ENCODE results near the gene BCL11A.

Gene BCL11A

GRCh38 chr2:60440079-60440766 lies 113.2 kb downstream of the BCL11A start:
- peak overlapping the region; percentile 41 for H3K9ac ChIP-seq (ENCODE audit: low read length)
- no peaks in the 10 kb centered on the region for H3K79me2 ChIP-seq (ENCODE audit: insufficient read depth, low read length)

GRCh38 chr2:60439219-60439974 lies 114.1 kb downstream of the BCL11A start:
- H3K27ac ChIP-seq (ENCODE audit: low read depth, low read length), result peak overlapping the region; percentile 58

More at GRCh38 chr2:60440079-60440766, 113.2 kb downstream of the BCL11A start:
- Histone ChIP-seq H3K4me3 (ENCODE audit: insufficient read depth, low read length, poor library complexity, severe bottlenecking) (peak overlapping the region; percentile 4), H3K9me2 (replicated peaks; ENCODE audit: insufficient read depth, low read length) (no peaks in the 10 kb centered on the region), H2AFZ (ENCODE audit: low read depth, low read length, severe bottlenecking) (peak overlapping the region; percentile 39), H4K20me1 (ENCODE audit: low read depth, low read length) (no peaks in the 10 kb centered on the region), H3F3A (ENCODE audit: insufficient read depth) (peaks cover 14% of the 10 kb centered on the region; the same call in 1 of the 2 replicates), H3K36me3 (ENCODE audit: low read length) (no peaks in the 10 kb centered on the region), H3K27me3 (ENCODE audit: low read length) (no peaks in the 10 kb centered on the region), H3K27ac (ENCODE audit: low read depth, low read length) (peak overlapping the region; percentile 58), H3K9me3 (ENCODE audit: insufficient read depth, low read length) (no peaks in the 10 kb centered on the region), H3K4me2 (ENCODE audit: low read depth, low read length, poor library complexity, severe bottlenecking) (peak overlapping the region; percentile 48)
- TF ChIP-seq CTCF (IDR thresholded peaks at IDR 0.05; ENCODE audit: insufficient read depth, low read length, poor library complexity, severe bottlenecking) (no peak), EZH2phosphoT487 (conservative IDR thresholded peaks at IDR 0.05; ENCODE audit: low read length) (no peak)

DNA sequence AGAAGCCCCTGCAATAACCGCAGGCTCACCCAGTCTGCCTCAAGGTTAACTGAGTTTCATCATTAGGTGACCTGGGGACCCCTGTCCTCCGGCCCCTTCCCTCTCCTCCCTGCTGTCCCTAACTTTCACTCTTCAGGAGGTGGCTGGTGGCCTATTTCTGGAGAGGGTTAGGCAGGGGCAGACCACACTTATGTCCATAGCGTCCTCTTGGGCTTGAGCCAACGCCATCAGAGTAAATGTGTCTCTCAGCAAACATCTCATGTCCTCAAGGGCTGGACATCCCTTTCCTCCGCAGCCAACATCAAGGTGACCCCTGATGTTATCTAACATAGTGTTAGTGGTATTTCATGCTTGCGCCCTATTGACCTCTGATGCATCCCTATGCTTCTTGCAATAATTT lies 114.8 kb downstream of the BCL11A start:
- H3K9me2 ChIP-seq (replicated peaks; ENCODE audit: insufficient read depth, low read length), result no peaks in the 10 kb centered on the region
- no peak overlapping the region for H3K27ac ChIP-seq (ENCODE audit: low read depth, low read length)
- H2AFZ ChIP-seq (ENCODE audit: low read depth, low read length, severe bottlenecking), result no peak overlapping the region
- H3K4me2 ChIP-seq (ENCODE audit: low read depth, low read length, poor library complexity, severe bottlenecking), result peak overlapping the region; percentile 48
- 0 out of 2 replicates have a peak overlapping the region, but pooled peaks have one; percentile 41 for H3K9ac ChIP-seq (ENCODE audit: low read length)
- H4K20me1 ChIP-seq (ENCODE audit: low read depth, low read length), result no peaks in the 10 kb centered on the region
- H3K79me2 ChIP-seq (ENCODE audit: insufficient read depth, low read length), result no peaks in the 10 kb centered on the region
- H3K9me3 ChIP-seq (ENCODE audit: insufficient read depth, low read length), result no peaks in the 10 kb centered on the region
- H3K4me3 ChIP-seq (ENCODE audit: insufficient read depth, low read length, poor library complexity, severe bottlenecking), result no peak overlapping the region
- H3K36me3 ChIP-seq (ENCODE audit: low read length), result no peaks in the 10 kb centered on the region
- peaks cover 9% of the 10 kb centered on the region; the same call in 1 of the 2 replicates for H3F3A ChIP-seq (ENCODE audit: insufficient read depth)
- TF ChIP-seq CTCF (IDR thresholded peaks at IDR 0.05; ENCODE audit: insufficient read depth, low read length, poor library complexity, severe bottlenecking), result no peak
- no peaks in the 10 kb centered on the region for H3K27me3 ChIP-seq (ENCODE audit: low read length)

More at GRCh38 chr2:60439219-60439974, 114.1 kb downstream of the BCL11A start:
- H3K4me2 ChIP-seq (ENCODE audit: low read depth, low read length, poor library complexity, severe bottlenecking), result peak overlapping the region; percentile 48
- no peaks in the 10 kb centered on the region for H4K20me1 ChIP-seq (ENCODE audit: low read depth, low read length)
- H3F3A ChIP-seq (ENCODE audit: insufficient read depth), result peaks cover 9% of the 10 kb centered on the region; the same call in 1 of the 2 replicates
- H3K4me3 ChIP-seq (ENCODE audit: insufficient read depth, low read length, poor library complexity, severe bottlenecking), result peak overlapping the region; percentile 4
- H3K79me2 ChIP-seq (ENCODE audit: insufficient read depth, low read length), result no peaks in the 10 kb centered on the region
- TF ChIP-seq EZH2phosphoT487 (conservative IDR thresholded peaks at IDR 0.05; ENCODE audit: low read length) (no peak), CTCF (IDR thresholded peaks at IDR 0.05; ENCODE audit: insufficient read depth, low read length, poor library complexity, severe bottlenecking) (peak; percentile 24)
- no peaks in the 10 kb centered on the region for H3K36me3 ChIP-seq (ENCODE audit: low read length)
- peak overlapping the region; percentile 72 for H2AFZ ChIP-seq (ENCODE audit: low read depth, low read length, severe bottlenecking)
- no peaks in the 10 kb centered on the region for H3K9me2 ChIP-seq (replicated peaks; ENCODE audit: insufficient read depth, low read length)
- no peaks in the 10 kb centered on the region for H3K27me3 ChIP-seq (ENCODE audit: low read length)
- no peaks in the 10 kb centered on the region for H3K9me3 ChIP-seq (ENCODE audit: insufficient read depth, low read length)
- H3K9ac ChIP-seq (ENCODE audit: low read length), result peak overlapping the region; percentile 41

Data from SU-DHL-6 (cell line).